GM12891 (cell line): Measurements from ENCODE around the gene AFAP1L1.

Experiments used
- POLR2A ChIP-seq: IDR thresholded peaks from 2 replicates; pipeline ENCODE4 v1.6.1; 2011; ENCODE audit warnings: low read depth, low read length, control low read depth
- POLR2AphosphoS5 ChIP-seq: IDR thresholded peaks from 2 replicates; pipeline ENCODE4 v1.6.1; 2011; ENCODE audit warnings: low read depth, low read length, control low read depth
- SPI1 ChIP-seq: IDR thresholded peaks from 2 replicates; pipeline ENCODE4 v1.6.1; 2011; ENCODE audit warnings: low read depth, low read length, control low read depth
- TAF1 ChIP-seq: IDR thresholded peaks from 2 replicates; pipeline ENCODE4 v1.6.1; 2011; ENCODE audit warnings: low read depth, low read length, control low read depth

GRCh38 chr5:149363936-149364335, 92.3 kb downstream of the AFAP1L1 start:
- TF ChIP-seq POLR2A (no peak), POLR2AphosphoS5 (no peak), SPI1 (no peak), TAF1 (no peak)
